Neural cell (in vitro differentiated cells): Measurements from ENCODE around the gene RSF1.

ENCODE experiments used
- CTCF ChIP-seq: fragments of 450-650 bp; IDR thresholded peaks from 2 replicates; pipeline ENCODE4 v1.5.1; 2014; ENCODE audit warnings: antibody characterized with exemption, mild to moderate bottlenecking, moderate library complexity; ENCODE audit not compliant: poor library complexity, severe bottlenecking
- EP300 ChIP-seq: fragments of 450-650 bp; conservative IDR thresholded peaks from 2 replicates; pipeline ENCODE4 v1.6.1; 2014; ENCODE audit warnings: antibody characterized with exemption, mild to moderate bottlenecking, moderate library complexity; ENCODE audit not compliant: poor library complexity, severe bottlenecking
- EZH2 ChIP-seq: fragments of 200-600, 300-800 bp; shearing (Covaris generic), sonication (generic); IDR thresholded peaks from 2 replicates; pipeline ENCODE4 v1.6.1; 2014; ENCODE audit warnings: antibody characterized with exemption, low read length, borderline replicate concordance, mild to moderate bottlenecking; ENCODE audit not compliant: insufficient read depth, poor library complexity, severe bottlenecking
- MXI1 ChIP-seq: fragments of 450-650 bp; conservative IDR thresholded peaks from 2 replicates; pipeline ENCODE4 v1.6.1; 2014; ENCODE audit warnings: antibody characterized with exemption, mild to moderate bottlenecking; ENCODE audit not compliant: poor library complexity, severe bottlenecking
- SMC3 ChIP-seq: fragments of 450-650 bp; conservative IDR thresholded peaks from 2 replicates; pipeline ENCODE4 v1.6.1; 2014; ENCODE audit warnings: antibody characterized with exemption, mild to moderate bottlenecking, moderate library complexity; ENCODE audit not compliant: poor library complexity
- TF ChIP-seq, protein P1 (sequence below): IDR thresholded peaks from 2 replicates; pipeline ENCODE4 v1.6.1; 2012; ENCODE audit warnings: borderline replicate concordance

- TF ChIP-seq CTCF, result no peak
- TF ChIP-seq EZH2, result no peak
- no peak for TF ChIP-seq MXI1
- TF ChIP-seq, protein P1, sequence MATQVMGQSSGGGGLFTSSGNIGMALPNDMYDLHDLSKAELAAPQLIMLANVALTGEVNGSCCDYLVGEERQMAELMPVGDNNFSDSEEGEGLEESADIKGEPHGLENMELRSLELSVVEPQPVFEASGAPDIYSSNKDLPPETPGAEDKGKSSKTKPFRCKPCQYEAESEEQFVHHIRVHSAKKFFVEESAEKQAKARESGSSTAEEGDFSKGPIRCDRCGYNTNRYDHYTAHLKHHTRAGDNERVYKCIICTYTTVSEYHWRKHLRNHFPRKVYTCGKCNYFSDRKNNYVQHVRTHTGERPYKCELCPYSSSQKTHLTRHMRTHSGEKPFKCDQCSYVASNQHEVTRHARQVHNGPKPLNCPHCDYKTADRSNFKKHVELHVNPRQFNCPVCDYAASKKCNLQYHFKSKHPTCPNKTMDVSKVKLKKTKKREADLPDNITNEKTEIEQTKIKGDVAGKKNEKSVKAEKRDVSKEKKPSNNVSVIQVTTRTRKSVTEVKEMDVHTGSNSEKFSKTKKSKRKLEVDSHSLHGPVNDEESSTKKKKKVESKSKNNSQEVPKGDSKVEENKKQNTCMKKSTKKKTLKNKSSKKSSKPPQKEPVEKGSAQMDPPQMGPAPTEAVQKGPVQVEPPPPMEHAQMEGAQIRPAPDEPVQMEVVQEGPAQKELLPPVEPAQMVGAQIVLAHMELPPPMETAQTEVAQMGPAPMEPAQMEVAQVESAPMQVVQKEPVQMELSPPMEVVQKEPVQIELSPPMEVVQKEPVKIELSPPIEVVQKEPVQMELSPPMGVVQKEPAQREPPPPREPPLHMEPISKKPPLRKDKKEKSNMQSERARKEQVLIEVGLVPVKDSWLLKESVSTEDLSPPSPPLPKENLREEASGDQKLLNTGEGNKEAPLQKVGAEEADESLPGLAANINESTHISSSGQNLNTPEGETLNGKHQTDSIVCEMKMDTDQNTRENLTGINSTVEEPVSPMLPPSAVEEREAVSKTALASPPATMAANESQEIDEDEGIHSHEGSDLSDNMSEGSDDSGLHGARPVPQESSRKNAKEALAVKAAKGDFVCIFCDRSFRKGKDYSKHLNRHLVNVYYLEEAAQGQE, result no peak
- TF ChIP-seq EP300, result no peak
- no peak for TF ChIP-seq SMC3
These were observed 878 bp upstream of the RSF1 start for GRCh38 chr11:77821349-77821851.
